CD14-positive monocyte (primary cell): ENCODE data around the gene KRTAP17-1. TPM values are rescaled to one million over a fixed set of nuclear protein-coding genes. Genes with fewer than 3 reads are reported as not detected.

ENCODE experiments used
- DNase-seq, 3 donors: peaks; one replicate each; pipeline ENCODE4 v3.0.0-alpha.2; 2011 to 2022
- H2AFZ ChIP-seq: 2 replicates; pipeline ENCODE4 v1.6.0; 2012; ENCODE audit warnings: mild to moderate bottlenecking, low read depth, low read length, inconsistent platforms; ENCODE audit not compliant: insufficient read depth, poor library complexity, severe bottlenecking
- H3K27ac ChIP-seq, 2 donors: 1 replicate in 1 of 2; 2 replicates in 1 of 2; pipeline ENCODE4 v1.5.1; 2012 to 2013; ENCODE audit warnings: low read length in 2 of 2, control low read depth in 1 of 2, inconsistent platforms in 1 of 2, low read depth in 1 of 2, mild to moderate bottlenecking in 1 of 2
- H3K27me3 ChIP-seq, 2 donors: one replicate each; pipeline versions ENCODE4 v1.6.0 to v1.6.1; 2011 to 2013; ENCODE audit warnings: low read length in 2 of 2; ENCODE audit not compliant: control insufficient read depth in 2 of 2, insufficient read depth in 2 of 2
- H3K36me3 ChIP-seq, 2 donors: replicated peaks in 1 of 2; 1 replicate in 1 of 2; 2 replicates in 1 of 2; pipeline versions ENCODE4 v1.5.1 to v1.6.1; 2012 to 2013; ENCODE audit warnings: low read length in 2 of 2, control low read depth in 1 of 2, inconsistent platforms in 1 of 2, mild to moderate bottlenecking in 1 of 2; ENCODE audit not compliant: insufficient read depth in 2 of 2, control insufficient read depth in 1 of 2
- H3K4me1 ChIP-seq, 2 donors: 1 replicate in 1 of 2; 2 replicates in 1 of 2; pipeline versions ENCODE4 v1.5.1 to v1.6.1; 2012 to 2013; ENCODE audit warnings: low read length in 2 of 2, control low read depth in 1 of 2, inconsistent platforms in 1 of 2, mild to moderate bottlenecking in 1 of 2, moderate library complexity in 1 of 2; ENCODE audit not compliant: insufficient read depth in 2 of 2, control insufficient read depth in 1 of 2
- H3K4me2 ChIP-seq: replicated peaks from 2 replicates; pipeline ENCODE3; 2012; ENCODE audit warnings: low read length, moderate library complexity, mild to moderate bottlenecking; ENCODE audit not compliant: poor library complexity, severe bottlenecking; ENCODE audit errors: extremely low read depth
- H3K4me3 ChIP-seq, 3 experiments: fragments of 200-600 bp in 1 of 3; sonication (generic) in 1 of 3; replicated peaks in 1 of 3; 1 replicate in 2 of 3; 2 replicates in 1 of 3; pipeline ENCODE4 v1.5.1; 2011 to 2013; ENCODE audit warnings: low read length in 3 of 3, mild to moderate bottlenecking in 3 of 3, control low read depth in 2 of 3, low read depth in 2 of 3, inconsistent platforms in 1 of 3, moderate library complexity in 1 of 3
- H3K79me2 ChIP-seq: 2 replicates; pipeline ENCODE4 v1.6.0; 2012; ENCODE audit warnings: mild to moderate bottlenecking, control low read depth, inconsistent platforms, low read length, moderate library complexity; ENCODE audit not compliant: insufficient read depth
- H3K9ac ChIP-seq: 2 replicates; pipeline ENCODE4 v1.6.0; 2017; ENCODE audit warnings: low read length, mild to moderate bottlenecking; ENCODE audit not compliant: insufficient read depth, poor library complexity, severe bottlenecking
- H3K9me3 ChIP-seq, 2 donors: replicated peaks in 1 of 2; 1 replicate in 1 of 2; 2 replicates in 1 of 2; pipeline versions ENCODE4 v1.5.1 to v1.6.1; 2012 to 2013; ENCODE audit warnings: low read length in 2 of 2, control low read depth in 1 of 2; ENCODE audit not compliant: control insufficient read depth in 1 of 2, insufficient read depth in 1 of 2
- H4K20me1 ChIP-seq: 2 replicates; pipeline ENCODE4 v1.6.0; 2012; ENCODE audit warnings: mild to moderate bottlenecking, low read length, control low read depth, moderate library complexity; ENCODE audit not compliant: insufficient read depth
- H3K27ac Mint-ChIP-seq, 7 donors: one replicate each; pipeline ENCODE4 v1.8.0; 2020; ENCODE audit warnings: mild to moderate bottlenecking in 7 of 7, mixed read lengths in 7 of 7, moderate library complexity in 6 of 7, inconsistent platforms in 2 of 7
- H3K27me3 Mint-ChIP-seq, 3 donors: one replicate each; pipeline ENCODE4 v1.8.0; 2021 to 2022; ENCODE audit warnings: low read depth in 3 of 3, mild to moderate bottlenecking in 3 of 3, mixed read lengths in 3 of 3, moderate library complexity in 3 of 3, inconsistent platforms in 1 of 3
- H3K36me3 Mint-ChIP-seq, 2 donors: one replicate each; pipeline ENCODE4 v1.8.0; 2020; ENCODE audit warnings: mixed read lengths in 2 of 2, inconsistent platforms in 1 of 2, mild to moderate bottlenecking in 1 of 2
- H3K4me1 Mint-ChIP-seq: one replicate; pipeline ENCODE4 v1.8.0; 2020; ENCODE audit warnings: mild to moderate bottlenecking, mixed read lengths
- H3K4me3 Mint-ChIP-seq, 2 donors: one replicate each; pipeline ENCODE4 v1.8.0; 2020; ENCODE audit warnings: mild to moderate bottlenecking in 2 of 2, mixed read lengths in 2 of 2, moderate library complexity in 1 of 2
- H3K9me3 Mint-ChIP-seq, 7 donors: one replicate each; pipeline ENCODE4 v1.8.0; 2020 to 2022; ENCODE audit warnings: mixed read lengths in 7 of 7, mild to moderate bottlenecking in 6 of 7, moderate library complexity in 6 of 7, inconsistent platforms in 2 of 7
- CTCF ChIP-seq: fragments of 200-600 bp; IDR thresholded peaks from one replicate; pipeline ENCODE4 v1.8.0; 2022; ENCODE audit warnings: antibody characterized with exemption, mild to moderate bottlenecking
- WGBS: methylation state at CpG from one replicate; pipeline ENCODE4 v1.1.5; 2013; ENCODE audit warnings: missing lambda C conversion rate; ENCODE audit not compliant: insufficient coverage; 5-methylcytosine and 5-hydroxymethylcytosine counted together
- intact Hi-C, 2 donors: fragments of 100-400 bp; cut with micrococcal nuclease; formaldehyde crosslinking; loops; one replicate each; pipeline versions ENCODE4 v1.15.0 to v1.15.1; 2023
- polyA minus RNA-seq: library from RNA; depleted of rRNA, polyadenylated mRNA; stranded (reverse); fragments of >200 nt; gene quantifications from 2 replicates; pipeline ENCODE4 v1.2.3, GENCODE V29; 2012
- polyA plus RNA-seq, 3 donors: library from polyadenylated mRNA; depleted of rRNA in 1 of 3; unstranded in 2 of 3; stranded (reverse) in 1 of 3; fragments of 300-500 nt in 2 of 3; fragments of >200 nt in 1 of 3; fragmentation: Illumina TruSeq in 2 of 3; gene quantifications; 1 replicate in 2 of 3; 2 replicates in 1 of 3; pipeline ENCODE4 v1.2.3, GENCODE V29; 2012 to 2021
- total RNA-seq, 12 experiments: library from RNA in 1 of 12; stranded (reverse) in 1 of 12; fragments of 120-200 nt in 1 of 12; gene quantifications; one replicate each; pipeline ENCODE4 v1.2.4 and lab custom pipeline; 2013 to 2026; ENCODE audit warnings: mixed read lengths in 6 of 12, inconsistent platforms in 1 of 12

Gene KRTAP17-1
- not detected for total RNA-seq (2013)
- polyA plus RNA-seq (not detected), polyA minus RNA-seq (not detected in 2 replicates), total RNA-seq (lab: John Stamatoyannopoulos, UW) (0 to 0.12 (median 0) reads per million in 11 experiments)

- Mint-ChIP-seq H3K9me3 (peaks cover 4 to 20% (median 12%) of the 10 kb centered on the region in 7 donors), H3K27ac (peak within 1 kb of the TSS in 2 of 7 donors; percentile 12 to 50), H3K27me3 (peaks cover 5 to 10% (median 8%) of the 10 kb centered on the region in 3 donors), H3K36me3 (peaks cover 0 to 2% of the 10 kb centered on the region in 2 donors), H3K4me3 (no peak within 1 kb of the TSS), H3K4me1 (no peaks in the 10 kb centered on the region)
- Histone ChIP-seq H3K4me2 (no peak within 1 kb of the TSS), H3K9me3 (peaks cover 7 to 8% of the 10 kb centered on the region in 2 donors), H4K20me1 (no peaks in the 10 kb centered on the region), H3K4me1 (no peaks in the 10 kb centered on the region), H3K4me3 (no peak within 1 kb of the TSS), H3K27ac (no peak within 1 kb of the TSS), H3K36me3 (no peaks in the 10 kb centered on the region), H3K79me2 (no peaks in the 10 kb centered on the region), H3K27me3 (no peaks in the 10 kb centered on the region), H3K9ac (no peak within 1 kb of the TSS), H2AFZ (no peak within 1 kb of the TSS)
- no peak for DNase-seq
- 91% methylated on average over 20 of the region's 24 CpGs for WGBS
- intact Hi-C loops: no loop called here
- TF ChIP-seq CTCF: no peak
Measured at GRCh38 chr17:41315204-41315794, at the start of gene KRTAP17-1. Gene KRTAP17-1 (minus strand): TSS chr17:41315710. CDS start chr17:41315650, 60 bp downstream.

GRCh38 chr17:41363881-41364280 is 48.4 kb upstream of the KRTAP17-1 start:
- no peaks in the 10 kb centered on the region for H3K79me2 ChIP-seq
- Mint-ChIP-seq H3K36me3 (no peaks in the 10 kb centered on the region), H3K27ac (peak overlapping the region in 1 of 7 donors; percentile 70), H3K9me3 (peaks cover 0 to 10% (median 3%) of the 10 kb centered on the region in 7 donors), H3K4me3 (no peak overlapping the region), H3K27me3 (peaks cover 5 to 16% (median 5%) of the 10 kb centered on the region in 3 donors), H3K4me1 (no peaks in the 10 kb centered on the region)
- no peak for TF ChIP-seq CTCF
- WGBS: 100% methylated on average over 1 of the region's 2 CpGs
- H3K4me3 ChIP-seq: no peak overlapping the region
- H2AFZ ChIP-seq: no peak overlapping the region
- H3K27me3 ChIP-seq: no peaks in the 10 kb centered on the region
- no peak for DNase-seq
- H3K9ac ChIP-seq: no peak overlapping the region
- H3K4me2 ChIP-seq: no peak overlapping the region
- H4K20me1 ChIP-seq: no peaks in the 10 kb centered on the region
- no peaks in the 10 kb centered on the region for H3K4me1 ChIP-seq
- intact Hi-C loops: no loop called here
- no peaks in the 10 kb centered on the region for H3K9me3 ChIP-seq
- H3K36me3 ChIP-seq: no peaks in the 10 kb centered on the region
- no peak overlapping the region for H3K27ac ChIP-seq
